Smooth muscle cell (in vitro differentiated cells): ENCODE measurements around the gene ATG3. TPM values are rescaled to one million over a fixed set of nuclear protein-coding genes. Genes with fewer than 3 reads are reported as not detected.
A peak's percentile ranks its signal among the peaks of the same experiment; 100 is the strongest.
"Not testable (repeated sequence)": the region's sequence is repeated elsewhere in the genome, so short reads cannot be mapped to it uniquely, and the experiment has no call there.

ENCODE experiments used
- DNase-seq: peaks from one replicate; lab custom pipeline; 2025; ENCODE audit not compliant: unreplicated experiment; lab: John Stamatoyannopoulos, UW
- H2AFZ ChIP-seq: fragments of 200-600 bp; sonication (generic); 2 replicates; pipeline ENCODE4 v1.6.0; 2016; ENCODE audit warnings: antibody characterized with exemption, low read depth, mild to moderate bottlenecking
- H3F3A ChIP-seq: fragments of 200-600 bp; sonication (generic); 2 replicates; pipeline ENCODE4 v1.6.0; 2017; ENCODE audit warnings: antibody characterized with exemption, low read depth
- H3K27ac ChIP-seq: fragments of 200-600 bp; sonication (generic); 2 replicates; pipeline ENCODE4 v1.5.1; 2016; ENCODE audit warnings: low read depth, mild to moderate bottlenecking
- H3K27me3 ChIP-seq: fragments of 200-600 bp; sonication (generic); 2 replicates; pipeline ENCODE4 v1.6.1; 2016; ENCODE audit warnings: low read depth, mild to moderate bottlenecking
- H3K36me3 ChIP-seq: fragments of 200-600 bp; sonication (generic); 2 replicates; pipeline ENCODE4 v1.5.1; 2016; ENCODE audit warnings: low read depth
- H3K4me1 ChIP-seq: fragments of 200-600 bp; sonication (generic); 2 replicates; pipeline ENCODE4 v1.5.1; 2016; ENCODE audit warnings: low read depth
- H3K4me2 ChIP-seq: fragments of 200-600 bp; sonication (generic); 2 replicates; pipeline ENCODE4 v1.6.0; 2016; ENCODE audit warnings: mild to moderate bottlenecking
- H3K4me3 ChIP-seq: fragments of 200-600 bp; sonication (generic); 2 replicates; pipeline ENCODE4 v1.5.1; 2016; ENCODE audit warnings: mild to moderate bottlenecking
- H3K79me2 ChIP-seq: fragments of 200-600 bp; sonication (generic); 2 replicates; pipeline ENCODE4 v1.6.0; 2016; ENCODE audit warnings: low read depth, mild to moderate bottlenecking
- H3K9ac ChIP-seq: fragments of 200-600 bp; sonication (generic); 2 replicates; pipeline ENCODE4 v1.6.0; 2016; ENCODE audit warnings: low read depth
- H3K9me3 ChIP-seq: fragments of 200-600 bp; sonication (generic); replicated peaks from 2 replicates; pipeline ENCODE4 v1.5.1; 2016; ENCODE audit warnings: low read depth
- H4K20me1 ChIP-seq: fragments of 200-600 bp; sonication (generic); 2 replicates; pipeline ENCODE4 v1.6.0; 2016; ENCODE audit warnings: low read depth
- CTCF ChIP-seq: fragments of 200-600 bp; sonication (generic); IDR thresholded peaks from 2 replicates; pipeline ENCODE4 v1.5.1; 2017; ENCODE audit warnings: borderline replicate concordance, mild to moderate bottlenecking, antibody characterized with exemption; ENCODE audit not compliant: insufficient read depth, poor library complexity, severe bottlenecking
- WGBS: methylation state at CpG from one replicate; pipeline ENCODE4 v1.1.7; 2016; ENCODE audit warnings: low lambda C conversion rate; 5-methylcytosine and 5-hydroxymethylcytosine counted together
- polyA plus RNA-seq: library from polyadenylated mRNA; unstranded; fragments of >200 nt; fragmentation: Nextera tagmentation; extraction: Ambion mirVana; gene quantifications from 2 replicates; pipeline ENCODE4 v1.2.1, GENCODE V29; 2016
- total RNA-seq: library from RNA; depleted of rRNA; stranded (reverse); fragments of >200 nt; gene quantifications from 2 replicates; pipeline ENCODE4 v1.2.3, GENCODE V29; 2014

Gene ATG3
- total and polyA plus RNA-seq, 2 experiments from 2014 or later = 35.7 to 57.8 TPM

GRCh38 chr3:112498914-112499711, 62.6 kb downstream of the ATG3 start, which contains the start of gene BTLA:
TSS of gene BTLA (minus strand) at chr3:112499472. CDS start at chr3:112499358, 114 bp downstream.
- Histone ChIP-seq H3K79me2 (no peaks in the 10 kb centered on the region), H3K27me3 (no peaks in the 10 kb centered on the region), H3K9ac (no peak within 1 kb of the TSS), H3K27ac (no peak within 1 kb of the TSS), H4K20me1 (no peaks in the 10 kb centered on the region), H3F3A (no peaks in the 10 kb centered on the region), H3K36me3 (no peaks in the 10 kb centered on the region), H3K4me3 (no peak within 1 kb of the TSS), H3K4me1 (no peaks in the 10 kb centered on the region), H3K4me2 (no peak within 1 kb of the TSS), H2AFZ (no peak within 1 kb of the TSS), H3K9me3 (no peaks in the 10 kb centered on the region)
- no peak for DNase-seq
- 95% methylated on average over 12 of the region's 12 CpGs for WGBS
- no peak for TF ChIP-seq CTCF

- Histone ChIP-seq H3K27ac (no peak overlapping the region), H3K4me1 (no peaks in the 10 kb centered on the region), H3K9ac (no peak overlapping the region), H3K79me2 (no peaks in the 10 kb centered on the region), H4K20me1 (no peaks in the 10 kb centered on the region), H3K4me3 (no peak overlapping the region), H3K27me3 (no peaks in the 10 kb centered on the region), H3K36me3 (no peaks in the 10 kb centered on the region), H3K9me3 (no peaks in the 10 kb centered on the region), H3K4me2 (no peak overlapping the region), H2AFZ (no peak overlapping the region), H3F3A (no peaks in the 10 kb centered on the region)
- 94% methylated on average over 11 of the region's 11 CpGs for WGBS
- DNase-seq = no peak
- no peak for TF ChIP-seq CTCF
Observed at GRCh38 chr3:112497897-112498548, 63.7 kb downstream of the ATG3 start.

DNA sequence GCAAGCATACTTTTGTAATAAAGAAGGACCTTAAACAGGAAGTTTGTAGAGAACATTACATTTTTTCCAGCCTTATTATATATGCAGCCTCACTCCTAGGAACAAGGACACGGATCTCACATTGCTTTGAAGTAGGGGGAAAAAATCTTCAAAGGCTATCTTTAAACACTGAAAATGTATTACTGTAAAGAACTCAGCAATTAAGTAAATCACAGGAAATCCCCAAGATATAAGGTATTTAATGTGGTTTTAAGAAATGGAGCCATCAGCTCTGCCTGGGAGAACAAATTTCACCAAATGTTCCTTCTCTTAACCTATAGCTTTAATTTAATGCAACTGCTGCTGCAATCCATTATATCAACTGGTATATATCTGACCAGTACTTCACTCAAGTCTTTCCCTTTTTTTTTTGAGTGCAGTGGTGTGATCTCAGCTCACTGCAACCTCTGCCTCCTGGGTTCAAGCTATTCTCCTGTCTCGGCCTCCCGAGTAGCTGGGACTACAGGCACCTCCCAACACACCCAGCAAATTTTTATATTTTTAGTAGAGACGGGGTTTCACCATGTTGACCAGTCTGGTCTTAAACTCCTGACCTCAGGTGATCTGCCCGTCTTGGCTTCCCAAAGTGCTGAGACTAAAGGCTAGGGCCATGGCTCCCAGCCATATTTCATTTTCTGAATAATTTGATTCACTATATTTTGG, 65.2 kb downstream of the ATG3 start:
- no peaks in the 10 kb centered on the region for H3K9me3 ChIP-seq
- H3K9ac ChIP-seq = no peak overlapping the region
- H3K4me2 ChIP-seq = peak overlapping the region; percentile 13
- no peaks in the 10 kb centered on the region for H3F3A ChIP-seq
- H3K4me1 ChIP-seq = no peaks in the 10 kb centered on the region
- no peak for TF ChIP-seq CTCF
- 70% methylated on average over 5 of the region's 5 CpGs for WGBS
- H3K36me3 ChIP-seq = no peaks in the 10 kb centered on the region
- DNase-seq = no peak
- no peak overlapping the region for H2AFZ ChIP-seq
- H3K27me3 ChIP-seq = no peaks in the 10 kb centered on the region
- no peaks in the 10 kb centered on the region for H3K79me2 ChIP-seq
- H3K27ac ChIP-seq = no peak overlapping the region
- no peaks in the 10 kb centered on the region for H4K20me1 ChIP-seq
- H3K4me3 ChIP-seq = no peak overlapping the region

GRCh38 chr3:112494448-112494767, 67.4 kb downstream of the ATG3 start:
- H3K27ac ChIP-seq, H3K4me2 ChIP-seq, H2AFZ ChIP-seq, H4K20me1 ChIP-seq, H3K9me3 ChIP-seq, H3K27me3 ChIP-seq, H3K9ac ChIP-seq, H3K4me3 ChIP-seq, H3K4me1 ChIP-seq, H3K79me2 ChIP-seq, H3K36me3 ChIP-seq, H3F3A ChIP-seq, DNase-seq: not testable (repeated sequence)
- 97% methylated on average over 3 of the region's 3 CpGs for WGBS
